GM12892 (cell line): Measurements from ENCODE around the gene SNURF.

ENCODE experiments used
- POLR2A ChIP-seq: IDR thresholded peaks from 2 replicates; pipeline ENCODE4 v1.6.1; 2011; ENCODE audit warnings: low read depth, low read length, control low read depth
- POLR2AphosphoS5 ChIP-seq: IDR thresholded peaks from 2 replicates; pipeline ENCODE4 v1.6.1; 2011; ENCODE audit warnings: low read depth, low read length, control low read depth

GRCh38 chr15:24916305-24917009 lies 38.3 kb upstream of the SNURF start:
- no peak for TF ChIP-seq POLR2AphosphoS5
- no peak for TF ChIP-seq POLR2A
